Breast epithelium (tissue), 4 donors: ENCODE results near the gene ANKMY2. TPM values are rescaled to one million over a fixed set of nuclear protein-coding genes. Genes with fewer than 3 reads are reported as not detected.

Experiments
- DNase-seq, 2 donors: peaks; one replicate each; pipeline ENCODE4 v3.0.0-alpha.2; 2019; ENCODE audit warnings: low spot score in 2 of 2
- H3K27ac ChIP-seq, 2 donors: fragments of 200-600 bp; sonication (generic) in 1 of 2; one replicate each; pipeline ENCODE4 v1.5.1; 2016 to 2019; ENCODE audit warnings: mild to moderate bottlenecking in 1 of 2
- H3K27me3 ChIP-seq, 2 donors: fragments of 200-600 bp; sonication (generic) in 1 of 2; one replicate each; pipeline versions ENCODE4 v1.5.1 to v1.6.0; 2017 to 2019; ENCODE audit warnings: control low read depth in 1 of 2, mild to moderate bottlenecking in 1 of 2
- H3K36me3 ChIP-seq: fragments of 200-600 bp; one replicate; pipeline ENCODE4 v1.5.1; 2019
- H3K4me1 ChIP-seq, 2 donors: fragments of 200-600 bp; sonication (generic); one replicate each; pipeline ENCODE4 v1.5.1; 2016 to 2019; ENCODE audit warnings: control low read depth in 1 of 2
- H3K4me3 ChIP-seq, 3 donors: fragments of 200-600 bp; sonication (generic); 1 replicate in 2 of 3; 2 replicates in 1 of 3; pipeline ENCODE4 v1.5.1; 2016 to 2019; ENCODE audit warnings: mild to moderate bottlenecking in 3 of 3, moderate library complexity in 2 of 3
- H3K9me3 ChIP-seq, 2 donors: fragments of 200-600 bp; sonication (generic) in 1 of 2; one replicate each; pipeline ENCODE4 v1.5.1; 2016 to 2019; ENCODE audit warnings: control low read depth in 1 of 2
- CTCF ChIP-seq, 3 donors: fragments of 450-650 bp; IDR thresholded peaks; one replicate each; pipeline ENCODE4 v1.5.1; 2016 to 2017; ENCODE audit warnings: antibody characterized with exemption in 3 of 3, mild to moderate bottlenecking in 3 of 3, moderate library complexity in 3 of 3
- POLR2A ChIP-seq: fragments of 450-650 bp; IDR thresholded peaks from one replicate; pipeline ENCODE4 v1.6.1; 2016; ENCODE audit warnings: antibody characterized with exemption, mild to moderate bottlenecking, moderate library complexity
- POLR2AphosphoS5 ChIP-seq, 3 donors: sonication (generic); formaldehyde crosslinking; IDR thresholded peaks; one replicate each; pipeline ENCODE4 v1.6.1; 2017; ENCODE audit warnings: antibody characterized with exemption in 3 of 3
- intact Hi-C: fragments of 100-400 bp; cut with DNase I; formaldehyde crosslinking; loops from one replicate; pipeline ENCODE4 v1.15.1; 2023; ENCODE audit warnings: low total_unique reads
- total RNA-seq, 3 donors: library from RNA; depleted of rRNA; stranded (reverse); fragments of >200 nt; gene quantifications; one replicate each; pipeline ENCODE4 v1.1.0, GENCODE V29; 2016

The ANKMY2 gene
- total RNA-seq, 3 donors from 2014 or later: 14.9 to 24.4 (median 18.4) TPM

DNA sequence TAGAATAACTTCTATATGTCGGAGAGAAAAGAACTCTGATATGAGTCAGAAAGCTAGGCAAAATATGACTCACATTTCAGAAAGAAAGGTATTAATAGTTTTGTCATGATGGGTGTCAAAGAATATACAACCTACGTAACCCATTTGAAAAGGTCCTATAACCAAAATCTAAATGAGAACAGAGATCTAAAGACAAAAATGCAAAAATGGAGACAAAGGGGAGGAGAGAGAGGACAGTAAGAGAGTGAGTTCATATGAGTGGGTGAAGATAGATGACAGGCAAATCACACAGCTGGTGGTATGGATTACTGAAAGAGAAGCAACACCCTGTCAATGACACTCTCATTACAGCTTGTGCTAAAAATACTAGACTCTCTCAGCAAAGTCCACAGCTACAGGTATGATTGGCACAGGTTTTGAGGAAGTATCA lies 25.6 kb downstream of the ANKMY2 start:
- no peaks in the 10 kb centered on the region for H3K4me1 ChIP-seq
- intact Hi-C loops: no loop called here
- H3K27ac ChIP-seq: no peak overlapping the region
- no peak for TF ChIP-seq CTCF (IDR thresholded peaks at IDR 0.05)
- TF ChIP-seq POLR2AphosphoS5 (IDR thresholded peaks at IDR 0.05): no peak
- TF ChIP-seq POLR2A: no peak
- H3K4me3 ChIP-seq: no peak overlapping the region
- no peak for DNase-seq
- H3K36me3 ChIP-seq: peaks cover 3% of the 10 kb centered on the region
- H3K27me3 ChIP-seq: no peaks in the 10 kb centered on the region
- no peaks in the 10 kb centered on the region for H3K9me3 ChIP-seq

GRCh38 chr7:16616542-16616941 lies 29.0 kb downstream of the ANKMY2 start:
- intact Hi-C loops: no loop called here
- peaks cover 3% of the 10 kb centered on the region for H3K36me3 ChIP-seq
- no peak for TF ChIP-seq CTCF (IDR thresholded peaks at IDR 0.05)
- no peak for TF ChIP-seq POLR2A
- TF ChIP-seq POLR2AphosphoS5 (IDR thresholded peaks at IDR 0.05): no peak

DNA sequence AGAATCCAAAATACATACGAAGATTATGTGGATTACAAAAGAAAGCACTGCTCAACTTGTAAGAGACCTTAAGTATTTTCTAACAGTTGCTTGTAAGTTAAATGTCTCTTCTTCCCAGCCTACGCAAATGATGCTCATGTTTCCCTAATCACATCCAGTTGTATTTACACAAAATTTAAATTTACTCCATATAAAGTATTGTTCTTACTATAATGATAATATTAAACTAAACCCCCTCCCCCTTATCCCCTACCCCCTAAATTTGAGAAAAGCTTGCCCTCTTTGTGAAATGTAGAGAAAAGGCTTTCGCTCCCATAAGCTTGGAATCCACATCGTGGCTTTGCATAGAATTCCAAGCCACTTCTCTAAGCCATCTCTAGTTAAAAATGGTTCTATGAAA lies 29.4 kb downstream of the ANKMY2 start:
- DNase-seq: no peak
- no peak overlapping the region for H3K4me3 ChIP-seq
- no peaks in the 10 kb centered on the region for H3K4me1 ChIP-seq
- TF ChIP-seq POLR2A (no peak), POLR2AphosphoS5 (IDR thresholded peaks at IDR 0.05) (no peak), CTCF (IDR thresholded peaks at IDR 0.05) (no peak)
- intact Hi-C loops: no loop called here
- H3K9me3 ChIP-seq: no peaks in the 10 kb centered on the region
- H3K27me3 ChIP-seq: no peaks in the 10 kb centered on the region
- no peak overlapping the region for H3K27ac ChIP-seq
- H3K36me3 ChIP-seq: peaks cover 3% of the 10 kb centered on the region

More at GRCh38 chr7:16616542-16616941, 29.0 kb downstream of the ANKMY2 start:
- H3K27me3 ChIP-seq: no peaks in the 10 kb centered on the region
- H3K27ac ChIP-seq: no peak overlapping the region
- H3K9me3 ChIP-seq: no peaks in the 10 kb centered on the region
- H3K4me1 ChIP-seq: no peaks in the 10 kb centered on the region
- DNase-seq: no peak
- no peak overlapping the region for H3K4me3 ChIP-seq

DNA sequence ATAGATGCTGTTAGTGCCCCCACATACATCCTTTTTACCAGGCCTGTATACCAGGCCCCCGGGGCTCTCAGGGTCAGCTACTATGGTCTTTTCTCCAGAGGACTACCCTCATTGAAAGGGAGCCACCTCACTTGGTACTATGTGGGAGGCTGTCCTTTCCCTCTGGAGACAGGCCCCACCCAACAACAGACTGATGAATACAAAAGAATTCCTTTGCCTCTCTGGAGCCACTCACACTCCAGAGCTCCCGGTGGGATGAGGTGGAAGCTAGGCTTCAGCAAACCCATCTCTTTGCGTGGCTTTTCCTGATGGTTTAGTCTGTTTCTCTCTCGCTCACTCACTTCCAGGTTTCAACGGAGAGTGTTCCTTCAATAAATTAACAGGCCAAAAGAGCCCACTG lies 30.3 kb downstream of the ANKMY2 start:
- no peak for DNase-seq
- intact Hi-C loops: no loop called here
- H3K36me3 ChIP-seq: peaks cover 3% of the 10 kb centered on the region

GRCh38 chr7:16611711-16612110 lies 33.8 kb downstream of the ANKMY2 start:
- Histone ChIP-seq H3K4me1 (no peaks in the 10 kb centered on the region), H3K36me3 (peaks cover 3% of the 10 kb centered on the region), H3K4me3 (no peak overlapping the region), H3K9me3 (no peaks in the 10 kb centered on the region), H3K27ac (no peak overlapping the region), H3K27me3 (no peaks in the 10 kb centered on the region)
- intact Hi-C loops: no loop called here
- TF ChIP-seq POLR2AphosphoS5 (IDR thresholded peaks at IDR 0.05): no peak
- no peak for TF ChIP-seq CTCF (IDR thresholded peaks at IDR 0.05)
- TF ChIP-seq POLR2A: no peak
- DNase-seq: no peak

More for the DNA sequence above, 30.3 kb downstream of the ANKMY2 start:
- TF ChIP-seq POLR2AphosphoS5 (IDR thresholded peaks at IDR 0.05) (no peak), CTCF (IDR thresholded peaks at IDR 0.05) (no peak), POLR2A (no peak)
- Histone ChIP-seq H3K9me3 (no peaks in the 10 kb centered on the region), H3K4me1 (no peaks in the 10 kb centered on the region), H3K27me3 (no peaks in the 10 kb centered on the region), H3K27ac (no peak overlapping the region), H3K4me3 (no peak overlapping the region)
